Mucosa of stomach (tissue), 1 donor: ENCODE data around the gene CD300LG.
"Not testable (repeated sequence)": the region's sequence is repeated elsewhere in the genome, so short reads cannot be mapped to it uniquely, and the experiment has no call there.

ENCODE experiments used
- H3K27me3 ChIP-seq: one replicate; pipeline ENCODE4 v1.7.0; 2013; ENCODE audit warnings: mild to moderate bottlenecking, low read length; ENCODE audit not compliant: control insufficient read depth, insufficient read depth
- H3K36me3 ChIP-seq: one replicate; pipeline ENCODE4 v1.7.0; 2013; ENCODE audit warnings: low read length; ENCODE audit not compliant: control insufficient read depth, insufficient read depth
- H3K4me1 ChIP-seq: one replicate; pipeline ENCODE4 v1.7.0; 2013; ENCODE audit warnings: mild to moderate bottlenecking, low read length; ENCODE audit not compliant: control insufficient read depth, insufficient read depth
- H3K4me3 ChIP-seq: one replicate; pipeline ENCODE4 v1.7.0; 2013; ENCODE audit warnings: low read length
- H3K9ac ChIP-seq: one replicate; pipeline ENCODE4 v1.7.0; 2013; ENCODE audit warnings: mild to moderate bottlenecking, low read length, moderate library complexity
- H3K9me3 ChIP-seq: one replicate; pipeline ENCODE4 v1.7.0; 2013; ENCODE audit warnings: mild to moderate bottlenecking, low read length, moderate library complexity; ENCODE audit not compliant: control insufficient read depth
- donor health status: Pancreatic carcinoma.

The CD300LG gene

GRCh38 chr17:43846963-43847371 is at the start of gene CD300LG:
CD300LG (plus strand) TSS chr17:43847176; CDS start chr17:43847217, 41 bp downstream.
- Histone ChIP-seq H3K4me1 (no peaks in the 10 kb centered on the region), H3K27me3 (no peaks in the 10 kb centered on the region), H3K36me3 (no peaks in the 10 kb centered on the region), H3K9ac (no peak within 1 kb of the TSS), H3K4me3 (no peak within 1 kb of the TSS), H3K9me3 (no peaks in the 10 kb centered on the region)

DNA sequence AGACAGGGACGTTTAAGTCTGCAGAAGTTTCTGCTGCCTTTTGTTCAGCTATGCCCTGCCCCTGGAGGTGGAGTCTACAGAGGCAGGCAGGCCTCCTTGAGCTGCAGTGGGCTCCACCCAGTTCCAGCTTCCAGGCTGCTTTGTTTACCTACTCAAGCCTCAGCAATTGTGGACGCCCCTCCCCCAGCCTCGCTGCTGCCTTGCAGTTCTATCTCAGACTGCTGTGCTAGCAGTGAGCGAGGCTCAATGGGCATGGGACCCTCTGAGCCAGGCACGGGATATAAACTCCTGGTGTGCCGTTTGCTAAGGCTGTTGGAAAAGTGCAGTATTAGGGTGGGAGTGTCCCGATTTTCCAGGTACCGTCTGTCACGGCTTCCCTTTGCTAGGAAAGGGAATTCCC is 49.0 kb upstream of the CD300LG start:
- not testable (repeated sequence) for H3K4me3 ChIP-seq, H3K27me3 ChIP-seq, H3K9me3 ChIP-seq, H3K9ac ChIP-seq, H3K36me3 ChIP-seq, H3K4me1 ChIP-seq

DNA sequence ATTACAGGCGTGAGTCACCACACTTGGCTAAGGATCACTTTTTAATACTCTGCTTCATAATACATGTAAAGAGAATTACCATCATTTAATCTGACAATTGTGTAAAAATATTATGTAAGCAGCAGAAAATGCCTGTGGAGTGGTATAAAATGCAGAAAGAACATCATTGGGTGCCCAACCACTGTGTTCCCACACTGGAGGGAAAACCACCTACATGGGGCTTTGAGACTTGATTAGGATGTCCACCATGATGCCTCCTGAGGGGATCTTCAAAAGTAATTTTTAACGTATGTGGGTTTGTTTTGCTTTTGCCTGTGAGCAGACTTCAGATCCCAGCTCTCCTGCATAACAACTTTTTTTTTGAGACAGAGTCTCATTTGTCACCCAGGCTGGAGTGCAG is 47.9 kb upstream of the CD300LG start:
- Histone ChIP-seq H3K4me1 (no peaks in the 10 kb centered on the region), H3K36me3 (no peaks in the 10 kb centered on the region), H3K4me3 (no peak overlapping the region), H3K9ac (no peak overlapping the region), H3K9me3 (no peaks in the 10 kb centered on the region), H3K27me3 (no peaks in the 10 kb centered on the region)

GRCh38 chr17:43800736-43801135 is 46.2 kb upstream of the CD300LG start:
- Histone ChIP-seq H3K9me3 (no peaks in the 10 kb centered on the region), H3K27me3 (no peaks in the 10 kb centered on the region), H3K36me3 (no peaks in the 10 kb centered on the region), H3K4me3 (no peak overlapping the region), H3K9ac (no peak overlapping the region), H3K4me1 (no peaks in the 10 kb centered on the region)

- Histone ChIP-seq H3K9me3 (no peaks in the 10 kb centered on the region), H3K4me3 (no peak overlapping the region), H3K36me3 (no peaks in the 10 kb centered on the region), H3K9ac (no peak overlapping the region), H3K4me1 (no peaks in the 10 kb centered on the region), H3K27me3 (no peaks in the 10 kb centered on the region)
Observed at GRCh38 chr17:43801844-43802243, 45.1 kb upstream of the CD300LG start.

DNA sequence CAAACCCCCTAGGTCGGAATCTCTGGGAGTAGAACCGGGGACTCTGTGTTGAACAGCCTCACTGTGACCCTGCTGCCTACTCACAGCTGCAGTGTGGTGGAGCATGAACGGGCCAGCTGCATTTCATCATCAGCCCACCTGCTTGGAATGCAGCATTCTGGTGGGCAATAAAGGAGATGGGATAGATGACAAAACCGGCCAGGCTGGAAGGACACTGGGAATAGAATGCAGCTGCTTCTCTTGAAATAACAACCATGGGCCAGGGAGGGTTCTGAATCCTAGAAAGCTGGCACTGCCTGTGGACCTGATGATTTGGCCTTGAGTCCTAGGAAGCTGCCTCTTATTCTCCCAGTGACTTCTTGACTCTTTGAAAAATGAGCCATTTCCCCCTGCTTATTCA is 43.2 kb upstream of the CD300LG start:
- Histone ChIP-seq H3K4me3 (no peak overlapping the region), H3K9ac (no peak overlapping the region), H3K4me1 (no peaks in the 10 kb centered on the region), H3K9me3 (no peaks in the 10 kb centered on the region), H3K36me3 (no peaks in the 10 kb centered on the region), H3K27me3 (no peaks in the 10 kb centered on the region)

DNA sequence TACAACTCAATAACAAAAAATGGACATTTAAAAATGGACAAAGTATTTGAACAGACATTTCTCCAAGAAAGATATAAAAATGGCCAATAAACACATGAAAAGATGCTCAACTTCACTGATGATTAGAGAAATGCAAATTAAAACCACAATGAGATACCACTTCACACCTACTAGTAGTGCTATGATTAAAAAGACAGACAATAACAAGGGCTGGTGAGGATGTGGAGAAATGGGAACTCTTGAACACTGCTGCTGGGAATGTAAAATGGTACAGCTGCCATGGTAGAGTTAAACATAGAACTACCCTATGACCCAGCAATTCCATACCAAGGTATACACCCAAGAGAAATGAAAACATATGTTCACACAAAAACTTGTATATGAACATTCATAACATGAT is 41.9 kb upstream of the CD300LG start:
- H3K4me1 ChIP-seq, result no peaks in the 10 kb centered on the region
- no peaks in the 10 kb centered on the region for H3K27me3 ChIP-seq
- no peak overlapping the region for H3K9ac ChIP-seq
- H3K9me3 ChIP-seq, result no peaks in the 10 kb centered on the region
- no peak overlapping the region for H3K4me3 ChIP-seq
- no peaks in the 10 kb centered on the region for H3K36me3 ChIP-seq

GRCh38 chr17:43808076-43808475 is 38.9 kb upstream of the CD300LG start:
- Histone ChIP-seq H3K9ac (no peak overlapping the region), H3K4me3 (no peak overlapping the region), H3K27me3 (no peaks in the 10 kb centered on the region), H3K9me3 (no peaks in the 10 kb centered on the region), H3K36me3 (no peaks in the 10 kb centered on the region), H3K4me1 (no peaks in the 10 kb centered on the region)

- Histone ChIP-seq H3K9ac (no peak overlapping the region), H3K36me3 (no peaks in the 10 kb centered on the region), H3K9me3 (no peaks in the 10 kb centered on the region), H3K4me3 (no peak overlapping the region), H3K4me1 (no peaks in the 10 kb centered on the region), H3K27me3 (no peaks in the 10 kb centered on the region)
Observed at GRCh38 chr17:43809121-43809520, 37.9 kb upstream of the CD300LG start.

GRCh38 chr17:43810226-43810715 is 36.7 kb upstream of the CD300LG start:
- H3K9me3 ChIP-seq, result no peaks in the 10 kb centered on the region
- H3K4me1 ChIP-seq, result no peaks in the 10 kb centered on the region
- no peaks in the 10 kb centered on the region for H3K36me3 ChIP-seq
- no peaks in the 10 kb centered on the region for H3K27me3 ChIP-seq
- H3K4me3 ChIP-seq, result no peak overlapping the region
- no peak overlapping the region for H3K9ac ChIP-seq

DNA sequence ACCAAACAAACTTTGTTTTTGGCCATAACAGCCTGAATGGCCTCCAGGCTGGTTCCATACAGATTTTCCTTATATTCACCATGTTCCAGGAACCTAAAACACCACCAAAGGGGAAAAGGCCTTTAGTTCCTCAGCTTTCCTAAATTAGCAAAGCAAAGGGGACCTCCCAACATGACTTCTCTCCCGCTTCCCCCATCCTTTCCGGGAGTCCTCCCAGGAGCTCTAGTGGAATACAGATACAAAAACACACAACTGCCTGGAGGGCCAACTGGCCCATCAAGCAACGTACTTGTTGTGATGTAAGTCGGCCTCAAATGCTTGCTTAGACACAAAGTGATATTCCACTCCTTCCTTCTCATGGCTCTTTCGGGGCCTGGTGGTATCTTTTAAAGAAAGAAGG is 36.2 kb upstream of the CD300LG start:
- H3K4me3 ChIP-seq, result no peak overlapping the region
- H3K9ac ChIP-seq, result no peak overlapping the region
- H3K36me3 ChIP-seq, result no peaks in the 10 kb centered on the region
- no peaks in the 10 kb centered on the region for H3K4me1 ChIP-seq
- no peaks in the 10 kb centered on the region for H3K9me3 ChIP-seq
- no peaks in the 10 kb centered on the region for H3K27me3 ChIP-seq

DNA sequence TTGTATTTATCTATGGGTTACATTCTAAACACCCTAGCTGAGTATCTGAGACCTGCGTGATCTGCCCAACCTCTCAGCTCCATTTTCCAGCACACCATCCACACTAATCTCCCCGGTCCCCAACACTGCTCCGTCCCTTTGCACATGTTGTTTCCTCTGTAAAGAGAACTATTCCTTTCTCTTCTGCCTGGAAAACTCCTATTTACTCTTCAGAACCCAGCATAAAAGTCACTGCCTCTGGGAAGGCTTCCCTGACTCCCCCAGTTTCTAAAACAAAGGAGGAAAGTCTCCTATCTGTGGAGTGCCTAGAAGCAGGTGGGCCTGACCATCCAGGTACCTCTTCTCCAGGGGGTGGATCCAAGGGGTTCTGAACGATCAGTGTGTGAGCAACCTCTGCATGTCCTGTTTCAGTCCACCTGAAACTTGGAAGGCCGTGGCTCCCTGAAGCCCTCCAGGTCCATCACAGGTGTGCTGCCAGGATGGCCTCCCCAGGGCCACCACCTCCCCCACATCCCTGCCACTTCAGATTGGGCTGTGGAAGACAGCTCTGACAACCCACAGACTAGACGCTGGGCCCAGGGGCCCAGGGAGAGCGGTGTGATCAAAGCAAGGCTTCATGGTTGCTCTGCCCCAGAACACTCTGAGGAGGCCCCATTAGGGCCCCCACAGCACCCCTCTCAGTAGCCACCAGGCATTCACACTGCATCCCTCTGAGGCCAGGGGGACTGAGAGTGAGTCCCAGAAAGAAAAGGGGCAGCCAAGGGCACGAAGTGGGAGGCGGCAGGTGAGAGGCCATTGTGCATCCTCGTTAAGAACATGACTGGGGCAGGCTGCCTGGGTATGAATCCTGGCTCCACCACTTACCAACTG is 34.3 kb upstream of the CD300LG start:
- Histone ChIP-seq H3K9ac (no peak overlapping the region), H3K36me3 (no peaks in the 10 kb centered on the region), H3K9me3 (no peaks in the 10 kb centered on the region), H3K27me3 (no peaks in the 10 kb centered on the region), H3K4me1 (no peaks in the 10 kb centered on the region), H3K4me3 (no peak overlapping the region)
